GM18873 (cell line): ENCODE data around the gene D2HGDH.

Experiments
- ATAC-seq: cut with Tn5 transposase; IDR thresholded peaks from one replicate; pipeline ENCODE4 v1.9.1; 2021; ENCODE audit warnings: mild to moderate bottlenecking, moderate library complexity, moderate number of reproducible peaks; ENCODE audit not compliant: unreplicated experiment, low FRiP score

Gene D2HGDH

DNA sequence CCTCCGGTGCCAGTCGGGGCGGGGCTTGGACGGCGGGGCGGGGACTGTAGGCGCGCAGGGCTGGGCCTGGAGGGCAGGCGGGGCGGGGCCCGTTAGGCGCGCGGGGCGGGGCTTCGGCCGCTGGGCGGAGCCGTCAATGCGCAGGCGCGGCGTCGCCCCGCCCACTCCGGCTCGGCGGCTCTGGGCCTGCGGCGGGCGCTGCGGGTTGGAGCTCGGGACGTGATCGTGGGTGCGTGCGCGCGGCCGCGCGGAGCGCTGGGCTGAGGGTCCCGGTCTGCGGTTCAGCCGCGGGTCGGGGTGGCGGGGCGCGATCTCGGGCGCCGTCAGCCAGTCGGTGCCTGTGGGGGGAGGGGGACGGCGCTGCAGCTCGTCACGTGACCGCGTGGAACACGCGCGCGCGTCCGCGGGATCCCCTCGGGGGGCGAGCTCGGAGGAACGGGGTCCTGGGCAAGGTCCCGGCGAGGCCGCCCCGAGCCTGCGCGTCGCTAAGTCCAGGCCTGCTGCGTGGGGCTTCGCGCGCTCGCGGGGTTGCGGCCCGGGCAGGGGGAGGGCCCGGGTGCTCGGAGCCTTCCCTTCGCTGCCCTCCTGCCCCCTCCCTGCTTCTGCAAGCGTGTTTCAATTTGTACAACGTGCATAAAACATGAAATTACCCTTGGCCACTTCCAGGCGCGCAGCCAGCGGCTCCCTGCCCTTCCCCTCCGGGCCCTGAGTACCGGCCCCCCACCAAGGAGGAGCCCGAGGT lies at the start of gene D2HGDH:
Gene D2HGDH, plus strand, starts transcription at position 164 of the 742 bp plus-strand sequence. CDS start 595 bp downstream, outside the sequence.
- peak; percentile 66 for ATAC-seq

DNA sequence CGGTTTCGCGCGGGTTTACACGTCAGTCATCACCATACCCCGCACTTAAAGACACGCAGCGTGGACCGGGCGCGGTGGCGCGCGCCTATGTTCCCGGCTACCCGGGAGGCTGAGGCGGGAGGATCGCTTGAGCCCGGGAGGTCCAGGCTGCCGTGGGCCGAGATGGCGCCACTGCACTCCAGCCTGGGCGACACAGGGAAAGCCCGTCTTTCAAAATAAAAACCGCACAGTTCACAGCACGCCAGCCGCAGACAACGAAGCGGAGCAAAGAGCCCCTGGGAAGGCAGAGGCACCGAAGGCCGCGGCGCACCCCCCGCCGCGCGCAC lies 48.1 kb upstream of the D2HGDH start:
- no peak for ATAC-seq

DNA sequence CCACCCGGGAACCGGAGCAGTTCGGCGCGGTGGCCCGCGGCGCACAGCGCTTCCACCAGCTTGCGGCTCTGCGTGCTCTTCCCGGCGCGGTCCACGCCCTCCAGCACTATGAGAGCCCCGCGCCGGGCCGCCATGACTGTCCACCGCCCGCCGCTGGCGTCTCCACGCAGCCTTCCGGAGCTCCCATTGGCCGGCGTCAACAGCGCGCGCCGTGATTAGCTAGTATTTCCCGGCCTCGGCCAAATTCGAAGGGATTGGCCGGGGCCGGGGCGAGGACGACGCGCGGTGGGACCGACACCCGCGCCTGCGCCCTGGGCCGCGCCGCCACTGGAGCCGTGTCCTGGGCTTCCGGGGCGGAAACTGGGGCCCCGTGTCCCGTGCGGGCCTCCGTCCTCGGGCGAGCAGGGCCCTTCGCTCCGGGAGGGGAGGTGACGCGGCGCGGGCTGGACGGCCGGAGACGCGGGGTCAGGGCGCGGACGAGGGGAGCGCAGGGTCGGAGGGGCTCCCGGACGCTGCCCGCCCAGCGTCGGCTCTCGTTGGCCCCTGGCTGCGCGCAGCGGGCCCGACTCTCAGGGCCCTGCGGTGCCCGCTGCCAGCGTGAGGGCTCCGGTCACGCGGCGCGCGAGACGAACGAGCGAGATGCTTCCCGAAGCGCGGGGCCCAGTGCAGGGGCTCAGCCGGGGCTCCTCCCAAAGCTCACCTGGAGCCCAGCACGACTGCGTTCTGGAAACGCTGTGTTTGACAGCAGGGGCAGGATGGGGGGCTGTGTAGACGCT lies 47.6 kb upstream of the D2HGDH start, which contains the start of gene DTYMK:
Gene DTYMK, minus strand, starts transcription at position 166 of the 776 bp plus-strand sequence. Its CDS starts 32 bp downstream, at position 134.
- ATAC-seq: peak; percentile 90

DNA sequence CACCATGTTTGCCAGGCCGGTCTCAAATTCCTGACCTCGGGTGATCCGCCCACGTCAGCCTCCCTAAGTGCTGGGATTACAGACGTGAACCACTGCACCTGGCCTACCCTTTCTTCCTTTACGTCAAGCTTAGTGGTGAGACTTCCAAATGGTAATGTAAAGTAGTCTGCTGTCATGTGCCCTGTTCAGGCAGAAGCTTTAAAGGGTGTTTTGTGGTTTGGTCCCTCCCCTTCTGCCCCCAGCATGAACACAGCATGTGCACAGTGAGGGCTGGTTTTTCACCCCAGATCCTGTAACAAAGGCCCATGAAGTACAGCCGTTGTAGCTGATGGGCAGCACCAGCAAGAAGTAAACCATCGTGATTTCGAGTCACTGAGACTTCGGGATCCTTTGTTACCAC lies 45.1 kb upstream of the D2HGDH start:
- no peak for ATAC-seq

DNA sequence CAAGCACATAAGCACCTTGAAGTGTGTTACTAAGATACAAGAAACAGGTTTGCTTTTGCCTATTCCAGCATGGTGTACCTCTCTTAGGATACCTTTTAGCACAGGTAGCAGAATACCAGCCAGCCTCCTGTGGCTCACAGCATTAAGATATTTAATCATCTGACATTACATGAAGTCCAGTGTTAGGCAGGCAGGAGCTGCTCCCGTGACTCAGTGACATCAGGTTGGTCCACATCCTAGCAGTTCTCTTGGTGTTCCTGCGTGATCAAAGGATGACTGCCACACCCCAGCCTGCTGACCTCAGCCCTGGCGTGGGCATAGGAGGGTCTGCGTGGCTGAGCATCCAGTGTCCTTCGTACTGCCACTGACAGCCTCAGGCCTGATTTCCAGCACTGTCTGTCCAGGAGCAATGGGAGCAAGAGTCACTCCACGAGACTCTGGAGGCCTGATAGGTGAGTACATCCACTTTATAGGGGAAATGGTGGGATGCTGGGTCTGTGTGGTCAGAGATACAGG lies 44.2 kb upstream of the D2HGDH start:
- no peak for ATAC-seq

DNA sequence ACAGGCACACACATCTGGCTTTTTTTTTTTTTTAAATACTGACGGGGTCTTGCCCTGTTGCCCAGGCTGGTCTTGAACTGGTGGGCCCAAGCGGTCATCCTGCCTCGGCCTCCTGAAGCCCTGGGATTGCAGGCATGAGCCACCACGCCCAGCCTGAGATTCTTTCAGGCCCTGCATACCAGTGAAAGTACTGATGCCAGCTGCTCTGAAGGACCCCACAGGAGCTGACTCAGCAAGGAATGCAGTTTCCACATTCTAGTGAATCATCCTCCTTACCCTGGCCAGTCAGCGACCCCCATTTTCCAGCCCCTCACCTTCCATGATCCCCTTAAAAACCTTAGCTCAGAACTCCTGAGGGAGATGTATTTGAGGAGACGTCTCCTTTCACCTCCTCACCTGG lies 42.0 kb upstream of the D2HGDH start:
- ATAC-seq: no peak

DNA sequence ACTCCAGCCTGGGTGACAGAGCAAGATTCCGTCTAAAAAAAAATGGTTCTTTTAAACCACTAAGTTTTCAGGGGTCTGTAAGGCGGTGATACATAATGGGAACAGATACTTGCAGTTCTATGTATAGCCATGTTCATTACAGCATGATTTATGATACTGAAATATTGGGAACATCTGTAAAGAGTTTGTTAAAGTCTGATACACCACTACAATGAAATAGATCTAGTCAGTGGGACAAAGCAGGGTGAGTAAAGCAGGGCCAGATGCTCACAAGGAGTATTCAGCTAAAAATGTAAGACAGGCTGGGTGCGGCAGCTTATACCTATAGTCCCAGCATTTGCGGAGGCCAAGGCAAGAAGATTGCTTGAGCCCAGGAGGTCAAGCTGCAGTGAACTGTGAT lies 38.8 kb upstream of the D2HGDH start:
- ATAC-seq: no peak

DNA sequence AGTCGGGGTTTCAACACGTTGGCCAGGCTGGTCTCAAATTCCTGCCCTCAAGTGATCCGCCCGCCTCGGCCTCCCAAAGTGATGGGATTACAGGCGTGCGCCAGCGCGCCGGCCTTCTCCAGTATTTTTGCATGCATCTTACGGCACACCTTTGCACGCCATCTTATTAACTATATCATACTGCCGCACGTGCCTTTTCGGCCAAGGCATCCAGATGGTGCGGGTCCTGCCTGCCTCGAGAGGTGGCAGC lies 33.4 kb upstream of the D2HGDH start:
- no peak for ATAC-seq

DNA sequence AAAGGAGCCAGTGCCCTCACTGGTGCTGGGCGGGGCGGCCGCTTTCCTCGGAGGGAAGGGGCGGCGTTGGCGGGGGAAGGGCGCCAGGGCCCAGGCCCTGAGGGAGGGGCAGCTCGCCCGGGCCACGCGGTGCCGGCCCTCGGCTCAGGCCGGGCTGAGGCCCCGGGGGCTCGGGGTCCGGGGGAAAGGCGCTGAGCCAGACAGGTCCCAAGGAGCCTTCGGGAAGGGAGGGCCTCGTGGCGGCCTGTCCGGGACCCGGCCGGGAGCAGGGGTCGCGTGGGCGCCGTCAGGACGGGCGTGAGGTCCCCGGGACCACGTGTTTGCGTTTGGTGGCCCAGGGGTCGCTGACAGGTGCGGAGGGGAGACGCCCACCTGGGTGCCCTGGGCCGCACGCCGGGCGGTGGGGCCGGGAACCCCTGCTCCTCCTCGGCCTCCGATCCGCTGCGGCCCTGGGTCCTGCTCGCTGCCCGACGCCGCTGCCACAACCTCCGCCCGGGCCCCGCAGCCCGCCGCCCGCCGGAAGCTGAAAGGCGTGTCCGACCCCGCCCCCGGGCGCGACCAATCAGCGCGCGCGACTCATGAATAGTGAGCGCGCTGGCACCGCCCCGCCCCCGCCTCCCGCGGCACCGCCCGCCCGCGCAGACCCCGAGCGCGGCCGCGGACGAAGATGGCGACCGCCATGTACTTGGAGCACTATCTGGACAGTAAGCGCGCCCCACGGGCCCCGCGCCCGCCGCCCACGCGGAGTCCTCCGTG lies 32.9 kb upstream of the D2HGDH start, which contains the start of gene ING5:
Gene ING5, plus strand, starts transcription at position 641 of the 756 bp plus-strand sequence. Its CDS starts 27 bp downstream, at position 668.
- peak; percentile 38 for ATAC-seq

DNA sequence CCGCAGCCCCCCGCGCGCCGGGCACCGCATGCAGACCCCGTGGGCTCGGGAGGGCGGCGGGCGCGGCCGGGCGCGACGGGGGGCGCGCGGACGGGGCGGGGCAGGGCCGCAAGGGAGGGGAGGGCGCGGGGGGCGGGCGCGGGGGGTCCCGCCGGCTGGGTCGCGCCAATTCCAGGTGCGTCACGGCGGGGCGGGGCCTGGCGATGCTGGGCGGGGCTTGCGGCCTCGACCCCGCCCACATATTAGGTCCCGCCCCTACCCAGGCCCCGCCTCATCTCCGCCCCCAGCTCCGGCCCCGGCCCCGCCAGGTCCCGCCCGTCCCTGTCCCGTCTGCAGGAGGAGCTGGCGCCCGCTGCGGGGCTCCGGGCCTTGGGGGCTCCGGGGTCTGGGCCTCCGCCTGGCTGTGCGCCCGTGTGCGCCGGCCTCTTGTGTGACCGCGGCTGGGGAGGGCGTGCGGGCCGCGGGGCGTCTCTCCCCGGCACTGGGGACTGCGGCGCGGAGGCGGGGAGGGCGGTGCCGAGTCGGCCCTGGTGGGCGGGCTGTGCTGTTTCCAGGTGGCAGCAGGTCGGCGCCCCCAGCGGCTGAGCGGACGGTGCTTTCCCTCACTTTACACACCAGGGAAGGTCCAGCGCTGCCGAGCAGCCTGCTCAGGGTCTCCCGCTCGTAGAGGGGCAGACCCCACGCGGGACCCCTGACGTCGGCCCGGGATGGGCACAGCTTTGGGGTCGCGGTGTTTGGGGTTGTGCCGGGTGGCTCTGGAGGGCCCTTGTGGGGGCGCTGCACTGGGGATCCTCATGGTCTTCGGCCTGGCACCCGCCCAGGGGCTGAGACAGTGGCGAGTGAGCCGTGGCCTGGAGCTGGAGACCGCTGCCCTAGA lies 32.0 kb upstream of the D2HGDH start:
- peak; percentile 78 for ATAC-seq

DNA sequence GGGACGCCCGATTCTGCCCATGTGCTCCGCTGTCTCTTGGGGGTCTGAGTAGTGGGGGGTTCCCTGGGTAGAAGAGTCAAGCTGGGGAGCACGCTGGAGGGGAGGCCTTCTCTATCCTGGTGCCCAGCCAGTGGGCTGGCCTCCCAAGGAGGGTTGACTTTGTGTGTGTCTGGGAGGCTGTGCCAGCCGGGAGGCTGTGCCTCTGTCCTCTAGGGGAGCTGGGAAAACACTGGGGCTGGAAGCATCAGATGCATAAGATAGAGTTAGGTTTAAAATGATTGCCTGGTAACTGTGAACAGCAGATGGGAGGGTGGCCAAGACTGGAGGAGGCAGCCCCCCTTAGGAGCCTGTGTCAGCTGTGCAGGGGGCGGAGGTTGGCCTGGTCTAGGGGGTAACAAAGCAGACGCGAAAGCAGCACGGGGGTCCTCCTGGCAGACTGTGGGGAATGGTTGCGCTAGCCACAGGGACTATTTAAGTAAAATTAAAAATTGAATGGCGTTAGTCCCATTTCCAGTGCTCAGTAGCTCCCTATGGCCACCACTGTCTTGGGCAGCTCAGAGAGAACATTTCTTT lies 31.3 kb upstream of the D2HGDH start:
- no peak for ATAC-seq

DNA sequence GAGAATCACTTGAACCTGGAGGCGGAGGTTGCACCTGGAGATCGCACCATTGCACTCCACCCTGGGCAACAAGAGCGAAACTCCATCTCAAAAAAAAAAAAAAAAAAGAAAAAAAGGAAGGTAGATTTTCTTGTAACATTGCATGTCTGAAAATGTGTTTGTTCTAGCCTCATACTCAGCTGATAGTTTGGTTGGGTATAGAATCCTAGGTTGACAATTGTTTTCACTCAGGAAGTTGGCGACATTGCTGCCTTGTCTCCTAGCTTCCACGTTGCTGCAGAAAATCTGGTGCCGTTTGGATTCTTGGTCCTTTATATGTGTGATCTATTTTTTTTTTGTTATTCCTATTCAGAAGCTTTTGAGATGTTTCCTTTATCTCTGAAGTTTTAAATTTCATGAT lies 27.9 kb upstream of the D2HGDH start:
- ATAC-seq: no peak

DNA sequence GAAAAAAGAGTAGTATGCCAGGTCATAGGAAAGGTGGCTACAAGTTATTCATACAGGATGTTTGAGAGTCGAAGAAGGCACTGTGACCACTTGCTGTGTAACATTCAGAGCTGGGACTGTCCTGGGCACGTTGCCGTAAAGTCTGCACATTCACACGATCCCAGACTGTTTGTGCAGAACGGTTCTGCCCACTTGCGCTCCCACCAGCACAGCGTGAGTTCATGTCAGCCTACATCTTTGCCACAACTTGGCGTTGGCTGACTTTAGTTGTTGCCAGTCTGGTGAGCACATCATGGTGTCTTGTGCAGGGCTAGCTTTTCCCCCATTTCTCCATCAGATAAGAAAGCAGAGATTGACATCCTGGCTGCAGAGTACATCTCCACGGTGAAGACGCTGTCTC lies 25.6 kb upstream of the D2HGDH start:
- ATAC-seq: no peak

DNA sequence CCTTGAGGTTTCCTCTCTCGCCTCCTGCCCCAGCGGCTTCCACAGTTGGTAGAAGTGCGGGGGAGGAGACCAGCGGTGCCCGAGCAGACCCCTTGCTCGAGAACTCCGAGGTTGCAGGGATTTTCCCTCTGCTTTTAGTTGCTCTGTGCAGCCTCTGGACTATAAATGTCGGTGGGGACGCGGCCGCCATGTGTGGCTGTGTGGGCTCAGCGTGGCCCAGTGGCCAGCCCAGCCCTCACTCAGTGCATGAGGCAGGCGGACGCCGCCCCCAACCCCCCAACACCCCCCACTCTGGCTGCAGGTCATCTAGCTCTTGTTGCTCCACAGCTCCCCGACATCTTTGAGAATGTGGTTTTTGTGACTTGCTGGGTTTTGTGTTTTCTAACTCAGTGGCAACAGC lies 15.3 kb upstream of the D2HGDH start:
- ATAC-seq: no peak

DNA sequence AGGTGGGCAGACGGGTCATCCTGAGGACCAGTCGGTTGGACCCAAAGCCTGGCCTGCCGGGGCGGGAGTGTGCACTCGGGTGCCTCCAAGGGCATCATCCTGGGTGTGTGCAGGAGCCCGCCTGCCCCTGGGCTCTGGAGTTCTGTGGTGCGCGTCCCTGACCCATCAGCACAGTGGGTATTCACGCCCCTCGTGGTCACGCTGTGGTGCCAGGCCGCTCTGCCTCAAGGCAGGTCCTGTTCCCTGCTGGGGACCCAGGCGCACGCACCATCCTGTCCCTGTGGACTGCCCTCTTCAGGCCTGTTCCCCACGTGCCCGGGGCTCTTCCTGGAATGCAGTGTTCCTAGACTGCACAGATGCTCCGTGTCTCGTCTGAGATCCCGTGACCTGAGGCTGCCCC lies 14.3 kb upstream of the D2HGDH start:
- no peak for ATAC-seq

DNA sequence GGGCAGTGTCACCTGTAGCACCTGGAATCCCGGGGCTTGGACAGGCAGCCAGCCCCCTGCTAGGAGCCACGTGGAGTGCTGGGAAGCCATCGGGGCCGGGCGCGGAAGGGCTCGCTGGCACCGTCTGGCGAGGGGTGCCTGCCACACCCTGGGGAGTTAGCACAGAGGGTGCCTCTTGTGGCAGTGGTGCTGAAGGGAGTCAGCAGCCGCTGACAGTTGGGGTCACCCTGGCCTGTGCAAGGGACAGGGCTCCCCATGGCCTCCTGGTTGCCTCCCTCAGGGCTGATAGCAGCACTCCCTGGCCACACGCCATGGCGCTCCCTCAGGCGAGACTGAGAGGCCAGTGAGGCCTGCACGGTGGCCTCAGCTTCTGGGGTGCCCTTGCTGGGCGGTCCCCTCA lies 13.9 kb upstream of the D2HGDH start:
- ATAC-seq: no peak

DNA sequence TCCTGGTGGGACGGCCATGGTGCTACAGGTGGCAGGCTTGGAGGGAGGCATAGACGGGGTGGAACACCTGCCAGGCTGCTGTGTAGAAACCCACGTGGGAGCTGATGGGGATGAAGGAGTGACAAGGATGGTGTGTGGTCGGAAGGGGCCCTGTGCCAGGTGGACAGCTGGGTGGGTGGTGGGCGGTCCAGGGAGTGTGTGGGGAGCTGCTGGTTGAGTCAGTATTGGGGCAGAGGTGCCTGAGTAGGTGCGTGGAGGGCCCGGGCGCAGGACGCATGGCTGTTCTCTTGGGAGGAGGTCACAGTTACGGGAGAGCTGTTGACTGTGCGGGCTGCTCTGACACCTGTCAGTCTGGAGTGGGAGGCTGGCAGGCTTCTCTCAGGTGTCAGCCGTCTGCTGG lies 12.6 kb upstream of the D2HGDH start:
- no peak for ATAC-seq

DNA sequence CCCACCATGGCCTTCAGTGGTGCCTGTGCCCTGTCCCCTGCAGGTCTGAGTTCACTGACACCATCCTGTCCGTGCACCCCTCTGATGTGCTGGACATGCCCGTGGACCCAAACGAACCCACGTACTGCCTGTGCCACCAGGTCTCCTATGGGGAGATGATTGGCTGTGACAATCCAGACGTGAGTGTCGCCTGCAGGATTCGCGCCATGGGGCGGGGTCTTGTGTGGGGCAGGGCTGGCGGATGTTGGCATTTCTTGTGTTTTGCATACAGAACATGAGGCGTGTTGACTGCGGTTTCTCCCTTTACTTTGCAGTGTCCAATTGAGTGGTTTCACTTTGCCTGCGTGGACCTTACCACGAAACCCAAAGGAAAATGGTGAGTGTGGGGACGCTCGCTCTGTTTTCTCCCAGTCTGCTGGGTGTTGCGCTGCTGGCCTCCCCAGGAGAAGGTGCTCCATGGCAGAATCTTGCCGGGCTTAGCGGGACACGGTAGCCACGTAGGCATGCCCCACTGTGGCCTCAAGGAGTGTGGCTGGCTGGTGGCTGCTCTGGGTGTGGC lies 11.5 kb upstream of the D2HGDH start:
- no peak for ATAC-seq

DNA sequence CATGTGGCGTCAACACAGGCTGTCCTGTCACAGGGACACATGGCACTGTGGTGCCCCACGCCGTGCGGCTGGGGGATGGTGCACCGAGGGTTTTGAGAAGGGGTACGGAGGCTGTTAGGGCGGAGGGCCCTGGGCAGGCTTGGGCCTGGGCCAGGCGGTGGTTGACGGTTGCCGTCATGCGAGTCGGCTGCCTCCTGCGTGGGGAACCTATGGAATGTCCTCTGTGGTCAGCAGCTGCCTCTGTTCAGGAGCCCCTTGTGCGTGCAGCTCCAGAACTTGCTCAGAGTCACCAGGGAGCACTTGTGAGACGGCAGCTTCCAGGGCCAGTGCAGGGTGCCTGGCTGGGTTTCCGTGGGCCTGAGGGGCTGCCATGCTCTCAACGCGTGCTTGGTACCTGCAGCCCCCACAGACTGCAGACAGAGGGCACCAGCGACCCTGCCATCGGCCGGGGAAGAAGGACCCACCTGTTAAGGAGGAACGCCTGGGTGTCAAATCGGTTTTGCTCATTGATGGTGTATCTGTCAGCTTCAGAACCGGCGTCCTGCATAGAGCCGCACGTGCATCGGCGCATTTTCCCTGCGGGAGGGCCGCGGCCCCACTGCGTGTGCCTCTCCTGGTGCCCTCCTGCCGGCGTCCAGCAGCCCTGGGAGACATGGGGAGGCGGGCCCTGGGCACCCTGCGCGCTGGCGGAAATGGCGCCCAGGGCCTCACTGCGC lies 10.0 kb upstream of the D2HGDH start:
- ATAC-seq: no peak
